Umbilical cord (tissue), 2 donors: ENCODE results near the gene RAB3B. TPM values are rescaled to one million over a fixed set of nuclear protein-coding genes. Genes with fewer than 3 reads are reported as not detected.
"Not testable (repeated sequence)": the region's sequence is repeated elsewhere in the genome, so short reads cannot be mapped to it uniquely, and the experiment has no call there.

Experiments used
- DNase-seq: peaks from one replicate; pipeline ENCODE4 v3.0.0-alpha.2; 2015; ENCODE audit warnings: low spot score
- total RNA-seq: library from RNA; depleted of rRNA; stranded (reverse); fragments of >200 nt; gene quantifications from one replicate; pipeline ENCODE4 v1.2.3, GENCODE V29; 2014; ENCODE audit warnings: low replicate concordance; ENCODE audit not compliant: insufficient read depth

Gene RAB3B
- total RNA-seq, 1 donor from 2014 or later: 2.4 TPM

DNA sequence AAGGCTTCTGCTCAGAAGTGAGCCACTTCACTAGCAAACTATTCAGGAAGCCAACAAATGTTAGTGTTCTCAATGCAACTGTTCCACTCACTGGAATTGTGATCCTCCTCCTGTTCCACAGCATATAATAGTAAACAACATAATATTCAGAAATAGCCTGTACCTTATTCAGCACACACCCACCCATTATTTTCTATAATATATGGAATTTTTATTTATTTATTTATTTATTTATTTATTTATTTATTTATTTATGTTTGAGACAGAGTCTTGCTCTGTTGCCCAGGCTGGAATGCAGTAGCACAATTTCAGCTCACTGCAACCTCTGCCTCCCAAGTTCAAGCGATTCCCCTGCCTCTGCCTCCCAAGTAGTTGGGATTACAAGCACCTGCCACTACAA is 117.2 kb downstream of the RAB3B start:
- DNase-seq: not testable (repeated sequence)

- no peak for DNase-seq
These were observed 119.0 kb downstream of the RAB3B start for GRCh38 chr1:51871351-51871975.

DNA sequence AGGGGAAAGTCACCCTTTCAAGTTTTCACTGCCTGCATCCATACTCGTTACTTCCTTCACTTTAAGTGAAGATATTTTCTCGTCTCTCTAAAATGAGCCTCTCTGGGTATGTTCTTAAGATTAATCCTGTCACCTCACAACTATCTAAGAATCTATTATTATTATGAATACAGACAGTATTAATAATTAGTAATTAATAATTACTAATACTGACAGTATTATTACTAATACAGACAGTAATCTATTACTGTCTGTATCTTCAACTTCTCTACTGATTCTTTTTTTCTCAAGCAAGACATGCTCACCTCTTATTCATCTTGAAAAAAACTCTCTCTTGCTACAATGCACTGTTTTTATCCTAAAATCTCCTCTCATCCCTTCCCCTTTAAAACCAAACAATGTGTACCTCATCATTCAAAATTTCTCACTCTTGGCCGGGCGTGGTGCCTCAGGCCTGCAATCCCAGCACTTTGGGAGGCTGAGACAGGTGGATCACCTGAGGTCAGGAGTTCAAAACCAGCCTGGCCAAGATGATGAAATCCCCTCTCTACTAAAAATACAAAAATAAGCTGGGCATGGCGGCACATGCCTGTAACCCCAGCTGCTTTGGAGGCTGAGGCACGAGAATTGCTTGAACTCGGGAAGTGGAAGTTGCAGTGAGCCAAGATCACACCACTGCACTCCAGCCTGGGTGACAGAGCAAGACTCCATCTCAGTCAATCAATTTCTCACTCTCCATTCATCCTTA is 119.7 kb downstream of the RAB3B start:
- no peak for DNase-seq

DNA sequence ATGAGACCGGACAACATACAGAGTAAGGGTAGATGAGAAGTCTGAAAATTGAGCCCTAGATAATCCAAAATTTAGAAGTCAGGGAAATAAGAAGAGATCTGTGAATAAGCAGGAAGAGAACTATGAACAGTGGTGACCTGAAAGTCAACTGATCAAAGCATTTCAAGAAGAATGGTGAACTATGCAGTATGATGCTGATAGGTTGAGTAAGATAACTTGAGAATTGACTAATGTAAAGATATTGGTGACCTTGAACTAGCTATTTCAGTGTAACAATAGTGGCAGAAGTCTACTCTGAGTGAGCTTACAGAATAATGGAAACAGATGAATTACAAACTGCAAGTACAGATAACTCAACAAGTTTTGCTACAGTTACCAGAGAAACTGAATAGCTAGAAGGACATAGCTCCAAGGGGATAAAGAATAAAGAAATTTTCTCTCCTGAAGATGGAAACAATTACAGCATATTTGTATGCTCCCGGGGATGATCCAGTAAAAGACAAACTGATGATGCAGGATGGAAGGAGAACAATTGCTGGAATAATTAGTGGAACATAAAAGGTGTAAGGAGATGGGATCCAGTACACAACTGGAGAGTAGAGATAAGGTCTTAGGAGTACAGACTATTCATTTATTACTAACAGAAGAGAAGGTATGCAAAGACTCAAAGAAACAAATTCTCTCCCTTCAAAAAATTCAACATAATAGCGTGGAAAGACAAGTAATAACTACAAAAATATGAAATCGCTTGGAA is 122.8 kb downstream of the RAB3B start:
- no peak for DNase-seq

- DNase-seq: no peak
These were observed 127.1 kb downstream of the RAB3B start for GRCh38 chr1:51863384-51863783.

DNA sequence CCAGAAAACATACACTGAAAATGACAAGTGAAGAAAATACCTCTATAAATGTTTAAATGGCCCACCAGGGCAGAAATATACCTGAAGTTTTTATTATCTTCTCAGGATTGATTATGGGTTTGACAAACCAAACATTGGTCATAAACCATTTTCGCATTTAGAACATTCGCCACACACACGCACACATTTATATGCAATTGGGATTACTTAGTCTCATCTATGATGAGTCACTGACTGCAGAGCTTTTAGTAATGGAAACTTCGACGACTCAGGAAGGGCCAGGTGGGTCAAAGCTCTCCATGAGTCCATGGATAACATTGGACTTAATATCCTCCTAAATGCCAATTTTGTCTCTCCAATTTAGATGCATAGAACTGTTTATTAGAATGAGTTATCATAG is 128.8 kb downstream of the RAB3B start:
- no peak for DNase-seq

DNA sequence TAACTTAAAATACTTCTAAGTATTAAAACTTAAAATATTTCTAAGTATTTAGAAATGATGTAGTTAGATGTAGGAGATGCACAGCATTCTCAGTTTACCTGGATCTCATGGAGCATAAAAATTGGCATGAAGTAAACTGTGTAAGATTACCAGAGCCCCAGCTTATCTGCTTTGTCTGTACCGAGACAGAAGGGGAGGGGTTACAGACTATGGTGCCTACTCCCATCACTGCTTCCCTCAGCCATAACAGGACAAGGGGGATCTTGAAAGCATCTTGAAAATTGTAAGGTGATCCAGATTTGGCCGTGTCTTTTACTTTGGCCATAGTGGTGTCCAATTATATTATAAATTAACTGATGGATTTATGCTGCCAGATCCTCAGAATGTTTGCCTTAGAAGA is 130.8 kb downstream of the RAB3B start:
- DNase-seq: no peak

GRCh38 chr1:51859333-51859732 is 131.2 kb downstream of the RAB3B start:
- no peak for DNase-seq

DNA sequence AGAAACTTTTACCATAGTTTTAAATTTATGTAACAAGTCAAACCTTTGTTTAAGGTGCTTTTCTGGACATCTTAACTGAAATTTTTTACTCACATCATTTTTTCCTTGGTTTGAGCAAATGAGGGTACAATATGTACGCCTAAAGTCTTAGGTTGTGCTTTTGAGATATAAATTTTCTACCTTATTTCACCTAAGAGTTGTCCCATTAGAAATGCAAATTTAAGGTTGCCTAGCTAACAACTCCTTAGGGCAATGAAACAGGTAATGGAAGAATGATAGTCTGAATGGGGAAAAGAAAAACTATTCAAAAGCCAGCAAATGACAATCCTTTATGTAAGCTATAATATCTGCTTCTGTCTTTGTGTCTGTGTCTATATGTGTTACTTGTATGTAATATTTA is 131.6 kb downstream of the RAB3B start:
- no peak for DNase-seq

Other genes with a start within 250 kb of the RAB3B start
- 109 TPM for gene NRDC, start 112.0 kb downstream of the RAB3B start, total RNA-seq
- 10.4 TPM for gene KTI12, start 43.1 kb upstream of the RAB3B start, total RNA-seq
- 16.6 TPM for gene TXNDC12, start 64.5 kb upstream of the RAB3B start, total RNA-seq
- gene BTF3L4, start 65.6 kb upstream of the RAB3B start, total RNA-seq: 46.5 TPM
- gene ZFYVE9, start 151.4 kb upstream of the RAB3B start, total RNA-seq: 27.9 TPM